GM12878 (cell line): ENCODE data around the gene KCNK17. TPM values are rescaled to one million over a fixed set of nuclear protein-coding genes. Genes with fewer than 3 reads are reported as not detected.

Experiments
- ATAC-seq: fragments of 200-7000 bp; cut with Tn5 transposase; 3 replicates; pipeline ENCODE4 v1.9.1; 2020; ENCODE audit warnings: mild to moderate bottlenecking, moderate library complexity
- BruUV-seq: library from RNA; stranded (reverse); fragments of 400-500 nt; replicated peaks from 2 replicates; lab custom pipeline; 2021; lab: Mats Ljungman, UMichigan
- CTCF ChIA-PET: fragments of 300-600 bp; sonication (Branson Sonifier 250); formaldehyde crosslinking; extraction: SDS; loops from one replicate; lab custom pipeline; 2021; ENCODE audit warnings: inconsistent platforms; lab: Yijun Ruan, JAX
- POLR2A ChIA-PET: fragments of 350-600 bp; formaldehyde crosslinking; extraction: SDS; loops from one replicate; lab custom pipeline; 2021; ENCODE audit warnings: inconsistent platforms; lab: Charles Lee
- RAD21 ChIA-PET: fragments of 300-600 bp; sonication (Branson Sonifier 250); formaldehyde crosslinking; loops from one replicate; lab custom pipeline; 2023; ENCODE audit warnings: antibody characterized with exemption; ENCODE audit not compliant: unreplicated experiment; lab: Charles Lee
- SMC1A ChIA-PET: fragments of 300-600 bp; sonication (Branson Sonifier 250); formaldehyde crosslinking; loops from one replicate; lab custom pipeline; 2023; ENCODE audit not compliant: unreplicated experiment, uncharacterized antibody; lab: Charles Lee
- DNase-seq: peaks from one replicate; pipeline ENCODE4 v3.0.0-alpha.2; 2011; ENCODE audit warnings: low read depth, low spot score
- FAIRE-seq: peaks from 3 replicates; lab custom pipeline; 2011; peaks lifted over from hg19 to GRCh38; lab: Jason Lieb, UNC
- H2AFZ ChIP-seq: 2 replicates; pipeline ENCODE4 v1.6.0; 2011; ENCODE audit warnings: low read depth, low read length, control low read depth; ENCODE audit not compliant: control insufficient read depth
- H3K27ac ChIP-seq: 2 replicates; pipeline ENCODE4 v1.5.1; 2011; ENCODE audit warnings: control low read depth; ENCODE audit not compliant: control insufficient read depth, insufficient read depth
- H3K27me3 ChIP-seq, 2 experiments: replicated peaks in 1 of 2; 2 replicates each; pipeline versions ENCODE4 v1.6.0 to v1.6.1; 2011; ENCODE audit warnings: low read length in 1 of 2; ENCODE audit not compliant: control insufficient read depth in 2 of 2, insufficient read depth in 2 of 2
- H3K36me3 ChIP-seq, 2 experiments: 2 replicates each; pipeline ENCODE4 v1.5.1; 2011; ENCODE audit warnings: low read length in 1 of 2; ENCODE audit not compliant: control insufficient read depth in 2 of 2, insufficient read depth in 2 of 2
- H3K4me1 ChIP-seq: 2 replicates; pipeline ENCODE4 v1.6.1; 2011; ENCODE audit warnings: mild to moderate bottlenecking, low read length, moderate library complexity, mixed read lengths; ENCODE audit not compliant: control insufficient read depth, insufficient read depth
- H3K4me2 ChIP-seq: 2 replicates; pipeline ENCODE4 v1.6.0; 2011; ENCODE audit warnings: control low read depth; ENCODE audit not compliant: control insufficient read depth, insufficient read depth
- H3K4me3 ChIP-seq: fragments of 200-600 bp; sonication (generic); 2 replicates; pipeline ENCODE4 v1.5.1; 2016
- H3K79me2 ChIP-seq: 2 replicates; pipeline ENCODE4 v1.6.0; 2011; ENCODE audit warnings: low read length; ENCODE audit not compliant: control insufficient read depth, insufficient read depth
- H3K9ac ChIP-seq: 2 replicates; pipeline ENCODE4 v1.8.0; 2011; ENCODE audit warnings: low read length, control low read depth, mixed read lengths; ENCODE audit not compliant: control insufficient read depth, insufficient read depth
- H3K9me3 ChIP-seq: replicated peaks from 3 replicates; pipeline ENCODE4 v1.5.1; 2011; ENCODE audit warnings: mild to moderate bottlenecking, low read length; ENCODE audit not compliant: control insufficient read depth, insufficient read depth
- H4K20me1 ChIP-seq: 2 replicates; pipeline ENCODE4 v1.6.0; 2011; ENCODE audit not compliant: control insufficient read depth, insufficient read depth
- BRCA1 ChIP-seq: IDR thresholded peaks from 2 replicates; pipeline ENCODE4 v1.6.1; 2011; ENCODE audit warnings: low read depth, low read length, improper control_type of control experiment
- CEBPZ ChIP-seq: fragments of 150-350 bp; IDR thresholded peaks from 2 replicates; pipeline ENCODE4 v1.6.1; 2016; ENCODE audit warnings: low read depth, low read length
- CHD1 ChIP-seq: IDR thresholded peaks from 2 replicates; pipeline ENCODE4 v1.6.1; 2012; ENCODE audit warnings: low read depth, low read length, improper control_type of control experiment
- CHD2 ChIP-seq: IDR thresholded peaks from 2 replicates; pipeline ENCODE4 v1.6.1; 2011; ENCODE audit warnings: low read depth, low read length, improper control_type of control experiment, borderline replicate concordance
- EED ChIP-seq: sonication (generic); IDR thresholded peaks from 2 replicates; pipeline ENCODE4 v1.6.1; 2016; ENCODE audit warnings: antibody characterized with exemption, low read depth
- HSF1 ChIP-seq: fragments of 150-350 bp; IDR thresholded peaks from 2 replicates; pipeline ENCODE4 v1.6.1; 2014; ENCODE audit warnings: mild to moderate bottlenecking, low read depth, low read length
- IRF4 ChIP-seq: IDR thresholded peaks from 2 replicates; pipeline ENCODE4 v1.6.1; 2011; ENCODE audit warnings: low read depth, low read length
- JUND ChIP-seq: IDR thresholded peaks from 2 replicates; pipeline ENCODE4 v1.6.1; 2012; ENCODE audit warnings: low read depth, mild to moderate bottlenecking, low read length, improper control_type of control experiment, moderate library complexity
- NKRF ChIP-seq: fragments of 450-650 bp; conservative IDR thresholded peaks from 2 replicates; pipeline ENCODE4 v1.6.1; 2017; ENCODE audit warnings: mild to moderate bottlenecking, moderate library complexity
- NRF1 ChIP-seq: conservative IDR thresholded peaks from 2 replicates; pipeline ENCODE4 v1.6.1; 2011; ENCODE audit warnings: mild to moderate bottlenecking, low read depth, low read length, improper control_type of control experiment
- POLR2A ChIP-seq: IDR thresholded peaks from 2 replicates; pipeline ENCODE4 v1.6.1; 2011; ENCODE audit warnings: low read depth, mild to moderate bottlenecking, low read length
- RAD21 ChIP-seq: IDR thresholded peaks from 2 replicates; pipeline ENCODE4 v1.6.1; 2011; ENCODE audit warnings: mild to moderate bottlenecking, low read depth, low read length, moderate library complexity; ENCODE audit not compliant: insufficient read depth
- RCOR1 ChIP-seq: conservative IDR thresholded peaks from 2 replicates; pipeline ENCODE4 v1.6.1; 2012; ENCODE audit warnings: low read depth, low read length, improper control_type of control experiment
- RFX5 ChIP-seq: IDR thresholded peaks from 2 replicates; pipeline ENCODE4 v1.6.1; 2011; ENCODE audit warnings: low read depth, low read length, improper control_type of control experiment
- SPI1 ChIP-seq: IDR thresholded peaks from 2 replicates; pipeline ENCODE4 v1.6.1; 2011; ENCODE audit warnings: low read depth, mild to moderate bottlenecking, low read length, moderate library complexity, borderline replicate concordance; ENCODE audit not compliant: insufficient read depth
- STAT1 ChIP-seq: fragments of 450-650 bp; conservative IDR thresholded peaks from 2 replicates; pipeline ENCODE4 v1.6.1; 2014; ENCODE audit warnings: antibody characterized with exemption, mild to moderate bottlenecking
- ZNF217 ChIP-seq: fragments of 450-650 bp; IDR thresholded peaks from 2 replicates; pipeline ENCODE4 v1.6.1; 2017; ENCODE audit warnings: antibody characterized with exemption, mild to moderate bottlenecking
- WGBS: methylation state at CpG from one replicate; pipeline ENCODE4 v1.1.6; 2016; ENCODE audit warnings: low lambda C conversion rate; ENCODE audit not compliant: insufficient replicate concordance, insufficient coverage; ENCODE audit errors: missing lambda C conversion rate; 5-methylcytosine and 5-hydroxymethylcytosine counted together
- in situ Hi-C: fragments of 300-500 bp; cut with MboI; formaldehyde crosslinking; loops from 9 replicates; pipeline ENCODE4 v1.14.3; 2018; ENCODE audit warnings: mixed read lengths
- intact Hi-C: fragments of 100-400 bp; cut with micrococcal nuclease; formaldehyde crosslinking; loops from one replicate; pipeline ENCODE4 v1.14.2; 2022; ENCODE audit not compliant: unreplicated experiment
- polyA plus RNA-seq, 11 experiments: library from polyadenylated mRNA; depleted of rRNA in 4 of 11; unstranded in 6 of 11; stranded (reverse) in 5 of 11; fragments of >200 nt; fragmentation: Nextera tagmentation in 4 of 11; fragmentation: Illumina TruSeq in 1 of 11; extraction: Ambion mirVana in 4 of 11; extraction: Trizol in 1 of 11; gene quantifications; 1 replicate in 1 of 11; 2 replicates in 10 of 11; pipeline versions ENCODE4 v1.2.1 to v1.2.3, GENCODE V29; 2011 to 2016; ENCODE audit warnings: inconsistent platforms in 2 of 11, missing spikeins in 2 of 11, low read depth in 1 of 11
- total RNA-seq, 4 experiments: library from RNA; depleted of rRNA in 3 of 4; stranded (reverse); fragments of >200 nt in 3 of 4; fragmentation: Illumina TruSeq in 1 of 4; extraction: Trizol in 1 of 4; gene quantifications; 2 replicates each; pipeline versions ENCODE4 v1.2.1 to v1.2.3, GENCODE V29; 2013 to 2021

KCNK17 gene
- total and polyA plus RNA-seq, 10 of the 15 experiments (the other 5 are each of a cell fraction or from before 2014, with no cell fraction given) = not detected

- TF ChIP-seq CHD2 (no peak), HSF1 (no peak)
- TF ChIP-seq, all 136 proteins: peak for 0
Observed at GRCh38 chr6:39268171-39268570, 46.0 kb downstream of the KCNK17 start (continued).

- Histone ChIP-seq H3K4me2 (no peak overlapping the region), H4K20me1 (no peaks in the 10 kb centered on the region), H3K36me3 (no peaks in the 10 kb centered on the region), H3K4me3 (no peak overlapping the region), H3K4me1 (no peaks in the 10 kb centered on the region), H3K27ac (no peak overlapping the region), H2AFZ (no peak overlapping the region), H3K79me2 (no peaks in the 10 kb centered on the region), H3K27me3 (no peaks in the 10 kb centered on the region; a peak in 1 of 4 replicates), H3K9me3 (no peaks in the 10 kb centered on the region), H3K9ac (no peak overlapping the region)
- intact Hi-C loops = no loop called here
- SMC1A ChIA-PET = no interaction called here
- in situ Hi-C loops = no loop called here
- 0% methylated on average over 5 of the region's 5 CpGs for WGBS
- CTCF ChIA-PET = interaction anchor here (1.5 kb wide), 1 partner anchor 44 kb away, joined by 4 read pairs; no protein-coding TSS in a partner anchor
- no peak for DNase-seq
- RAD21 ChIA-PET = no interaction called here
- no peak for ATAC-seq
- no TSS peak for BruUV-seq
- POLR2A ChIA-PET = no interaction called here
- FAIRE-seq = no peak
- TF ChIP-seq STAT1 (no peak), SPI1 (no peak), ZNF217 (no peak), RAD21 (no peak), CHD1 (no peak), IRF4 (no peak), NRF1 (no peak), EED (no peak), BRCA1 (no peak), RCOR1 (no peak), NKRF (no peak), RFX5 (no peak), CEBPZ (no peak), JUND (no peak), POLR2A (no peak)
Observed at GRCh38 chr6:39266782-39267355, 47.4 kb downstream of the KCNK17 start.
